T-cell (primary cell): Measurements from ENCODE around the gene SLC16A7. TPM values are rescaled to one million over a fixed set of nuclear protein-coding genes. Genes with fewer than 3 reads are reported as not detected.

Experiments used
- ATAC-seq, 4 experiments: fragments of 200-7000 bp in 3 of 4; fragments of 150-1000 bp in 1 of 4; cut with Tn5 transposase; replicated peaks in 1 of 4; 1 replicate in 3 of 4; 2 replicates in 1 of 4; pipeline ENCODE4 v1.10.0; 2021; ENCODE audit warnings: moderate library complexity in 3 of 4, mild to moderate bottlenecking in 2 of 4, moderate number of reproducible peaks in 1 of 4
- CTCF ChIA-PET, 2 donors: fragments of 300-600 bp; sonication (Branson Sonifier 250); formaldehyde crosslinking; loops; one replicate each; lab custom pipeline; 2022; ENCODE audit warnings: antibody characterized with exemption in 2 of 2; lab: Charles Lee
- POLR2A ChIA-PET, 2 donors: fragments of 300-600 bp; sonication (Branson Sonifier 250); formaldehyde crosslinking; loops; one replicate each; lab custom pipeline; 2022; ENCODE audit warnings: antibody characterized with exemption in 2 of 2; lab: Charles Lee
- DNase-seq, 35 experiments: peaks; one replicate each; pipeline versions ENCODE4 v3.0.0 to v3.0.0-alpha.2; 2013 to 2023
- H3K27ac ChIP-seq: one replicate; pipeline ENCODE4 v1.5.1; 2013; ENCODE audit warnings: low read length
- H3K27me3 ChIP-seq, 2 experiments: replicated peaks in 1 of 2; 1 replicate in 1 of 2; 2 replicates in 1 of 2; pipeline versions ENCODE4 v1.6.1 to v1.7.0; 2013; ENCODE audit warnings: low read length in 1 of 2, mixed read lengths in 1 of 2; ENCODE audit not compliant: control insufficient read depth in 2 of 2, insufficient read depth in 2 of 2; ENCODE audit errors: extremely low read depth in 1 of 2
- H3K36me3 ChIP-seq, 2 donors: 1 replicate in 1 of 2; 2 replicates in 1 of 2; pipeline versions ENCODE4 v1.6.1 to v1.7.0; 2013; ENCODE audit warnings: low read length in 1 of 2; ENCODE audit not compliant: control insufficient read depth in 2 of 2, insufficient read depth in 1 of 2; ENCODE audit errors: extremely low read depth in 1 of 2
- H3K4me1 ChIP-seq, 2 experiments: 1 replicate in 1 of 2; 2 replicates in 1 of 2; pipeline versions ENCODE4 v1.6.1 to v1.7.0; 2013; ENCODE audit warnings: low read length in 2 of 2, mixed read lengths in 1 of 2; ENCODE audit not compliant: insufficient read depth in 2 of 2, control insufficient read depth in 1 of 2; ENCODE audit errors: extremely low read depth in 1 of 2
- H3K4me3 ChIP-seq, 2 donors: 1 replicate in 1 of 2; 2 replicates in 1 of 2; pipeline versions ENCODE4 v1.5.1 to v1.7.0; 2013; ENCODE audit warnings: mild to moderate bottlenecking in 2 of 2, low read length in 1 of 2, moderate library complexity in 1 of 2; ENCODE audit not compliant: control insufficient read depth in 1 of 2; ENCODE audit errors: extremely low read depth in 1 of 2
- H3K9me3 ChIP-seq: 2 replicates; pipeline ENCODE4 v1.7.0; 2013
- H3K27ac Mint-ChIP-seq, 2 donors: one replicate each; pipeline ENCODE4 v1.8.0; 2020 to 2021; ENCODE audit warnings: mild to moderate bottlenecking in 2 of 2, mixed read lengths in 2 of 2
- H3K27me3 Mint-ChIP-seq, 2 donors: one replicate each; pipeline ENCODE4 v1.8.0; 2021 to 2022; ENCODE audit warnings: mixed read lengths in 2 of 2
- H3K36me3 Mint-ChIP-seq: one replicate; pipeline ENCODE4 v1.8.0; 2021; ENCODE audit warnings: mixed read lengths
- H3K4me1 Mint-ChIP-seq, 3 donors: one replicate each; pipeline ENCODE4 v1.8.0; 2020 to 2022; ENCODE audit warnings: mixed read lengths in 3 of 3, mild to moderate bottlenecking in 1 of 3
- H3K4me3 Mint-ChIP-seq, 3 donors: one replicate each; pipeline ENCODE4 v1.8.0; 2020 to 2022; ENCODE audit warnings: mild to moderate bottlenecking in 3 of 3, mixed read lengths in 3 of 3, moderate library complexity in 3 of 3
- H3K9me3 Mint-ChIP-seq, 3 donors: one replicate each; pipeline ENCODE4 v1.8.0; 2020 to 2022; ENCODE audit warnings: mixed read lengths in 3 of 3
- WGBS: methylation state at CpG from one replicate; pipeline ENCODE4 v1.1.5; 2013; ENCODE audit warnings: missing lambda C conversion rate; ENCODE audit not compliant: insufficient coverage; 5-methylcytosine and 5-hydroxymethylcytosine counted together
- total RNA-seq, 35 experiments: library from RNA in 6 of 35; stranded (reverse) in 6 of 35; fragments of 120-200 nt in 1 of 35; gene quantifications; one replicate each; pipeline versions ENCODE4 v1.2.1 to v1.2.4 and lab custom pipeline; 2013 to 2026

SLC16A7 gene
- total RNA-seq, 5 donors from 2014 or later (not counting 1 experiment from before 2014, with no cell fraction given): 43.3 to 54.6 (median 49.4) TPM

GRCh38 chr12:59689776-59690175 is 93.9 kb downstream of the SLC16A7 start:
- H3K9me3 ChIP-seq: no peaks in the 10 kb centered on the region
- H3K4me1 ChIP-seq: no peaks in the 10 kb centered on the region
- no peaks in the 10 kb centered on the region for H3K27me3 ChIP-seq
- Mint-ChIP-seq H3K27ac (no peak overlapping the region), H3K4me3 (no peak overlapping the region), H3K4me1 (peaks cover 13 to 30% (median 19%) of the 10 kb centered on the region in 3 donors), H3K9me3 (peaks cover 2 to 8% (median 4%) of the 10 kb centered on the region in 3 donors), H3K27me3 (no peaks in the 10 kb centered on the region), H3K36me3 (peaks cover 42% of the 10 kb centered on the region)
- no peak for DNase-seq
- ChIA-PET CTCF (no interaction called here), POLR2A (no interaction called here)
- WGBS: no CpG with 5 or more reads among the region's 2 CpGs
- no peak for ATAC-seq
- no peak overlapping the region for H3K27ac ChIP-seq
- no peak overlapping the region for H3K4me3 ChIP-seq
- peaks cover 0 to 2% of the 10 kb centered on the region in 2 donors for H3K36me3 ChIP-seq

- Mint-ChIP-seq H3K36me3 (peaks cover 28% of the 10 kb centered on the region), H3K9me3 (peaks cover 2 to 8% (median 4%) of the 10 kb centered on the region in 3 donors), H3K27me3 (no peaks in the 10 kb centered on the region), H3K4me3 (no peak overlapping the region), H3K4me1 (peaks cover 15 to 36% (median 22%) of the 10 kb centered on the region in 3 donors), H3K27ac (no peak overlapping the region)
- ChIA-PET CTCF (no interaction called here), POLR2A (no interaction called here)
- Histone ChIP-seq H3K27ac (no peak overlapping the region), H3K27me3 (no peaks in the 10 kb centered on the region), H3K9me3 (no peaks in the 10 kb centered on the region), H3K4me3 (no peak overlapping the region), H3K4me1 (no peaks in the 10 kb centered on the region), H3K36me3 (peaks cover 0 to 2% of the 10 kb centered on the region in 2 donors)
- ATAC-seq: no peak
- no peak for DNase-seq
- WGBS: no CpG with 5 or more reads among the region's 1 CpG
Measured at GRCh38 chr12:59695379-59695778, 99.5 kb downstream of the SLC16A7 start.

- H3K9me3 Mint-ChIP-seq: no peaks in the 10 kb centered on the region
- no peak overlapping the region for H3K4me3 Mint-ChIP-seq
- H3K27me3 Mint-ChIP-seq: no peaks in the 10 kb centered on the region
- H3K27ac Mint-ChIP-seq: no peak overlapping the region
- ChIA-PET POLR2A (no interaction called here), CTCF (no interaction called here)
- DNase-seq: no peak
- peaks cover 9 to 26% (median 22%) of the 10 kb centered on the region in 3 donors for H3K4me1 Mint-ChIP-seq
- Histone ChIP-seq H3K9me3 (no peaks in the 10 kb centered on the region), H3K27me3 (no peaks in the 10 kb centered on the region), H3K4me1 (no peaks in the 10 kb centered on the region), H3K36me3 (no peaks in the 10 kb centered on the region), H3K27ac (no peak overlapping the region), H3K4me3 (no peak overlapping the region)
- 93% methylated on average over 2 of the region's 4 CpGs for WGBS
- peaks cover 7% of the 10 kb centered on the region for H3K36me3 Mint-ChIP-seq
- no peak for ATAC-seq
Measured at GRCh38 chr12:59698600-59698999, 102.8 kb downstream of the SLC16A7 start.

GRCh38 chr12:59699421-59700152 is 103.8 kb downstream of the SLC16A7 start:
- no peaks in the 10 kb centered on the region for H3K27me3 ChIP-seq
- Mint-ChIP-seq H3K27me3 (no peaks in the 10 kb centered on the region), H3K36me3 (peaks cover 3% of the 10 kb centered on the region), H3K9me3 (no peaks in the 10 kb centered on the region), H3K4me1 (peaks cover 7 to 22% (median 18%) of the 10 kb centered on the region in 3 donors), H3K27ac (no peak overlapping the region), H3K4me3 (no peak overlapping the region)
- DNase-seq (no peak), ATAC-seq (no peak)
- no peaks in the 10 kb centered on the region for H3K9me3 ChIP-seq
- H3K36me3 ChIP-seq: no peaks in the 10 kb centered on the region
- no peak overlapping the region for H3K4me3 ChIP-seq
- ChIA-PET POLR2A (no interaction called here), CTCF (interaction anchor here in 1 of 2 donors (0.8 kb wide), 1 partner anchor 108 kb away, joined by 3 read pairs; no protein-coding TSS in a partner anchor)
- no peaks in the 10 kb centered on the region for H3K4me1 ChIP-seq
- WGBS: no CpG with 5 or more reads among the region's 2 CpGs
- H3K27ac ChIP-seq: no peak overlapping the region

GRCh38 chr12:59700153-59700450 is 104.3 kb downstream of the SLC16A7 start:
- Histone ChIP-seq H3K27me3 (no peaks in the 10 kb centered on the region), H3K36me3 (peaks cover 0 to 5% of the 10 kb centered on the region in 2 donors), H3K27ac (no peak overlapping the region), H3K9me3 (no peaks in the 10 kb centered on the region), H3K4me1 (no peaks in the 10 kb centered on the region), H3K4me3 (no peak overlapping the region)
- WGBS: no CpG with 5 or more reads among the region's 1 CpG
- H3K27ac Mint-ChIP-seq: no peak overlapping the region
- ATAC-seq (no peak), DNase-seq (no peak)
- no peak overlapping the region for H3K4me3 Mint-ChIP-seq
- no peaks in the 10 kb centered on the region for H3K27me3 Mint-ChIP-seq
- POLR2A ChIA-PET: no interaction called here
- CTCF ChIA-PET: interaction anchor here in 1 of 2 donors (0.8 kb wide), 1 partner anchor 108 kb away, joined by 3 read pairs; no protein-coding TSS in a partner anchor
- H3K9me3 Mint-ChIP-seq: no peaks in the 10 kb centered on the region
- H3K4me1 Mint-ChIP-seq: peaks cover 7 to 22% (median 17%) of the 10 kb centered on the region in 3 donors
- H3K36me3 Mint-ChIP-seq: peaks cover 3% of the 10 kb centered on the region

- CTCF ChIA-PET: no interaction called here
- POLR2A ChIA-PET: no interaction called here
- Mint-ChIP-seq H3K4me1 (peaks cover 8 to 14% (median 14%) of the 10 kb centered on the region in 3 donors), H3K9me3 (no peaks in the 10 kb centered on the region), H3K36me3 (peaks cover 52% of the 10 kb centered on the region), H3K27ac (no peak overlapping the region), H3K27me3 (no peaks in the 10 kb centered on the region), H3K4me3 (no peak overlapping the region)
- Histone ChIP-seq H3K4me1 (no peaks in the 10 kb centered on the region), H3K9me3 (no peaks in the 10 kb centered on the region), H3K36me3 (peaks cover 0 to 7% of the 10 kb centered on the region in 2 donors), H3K27ac (no peak overlapping the region), H3K27me3 (no peaks in the 10 kb centered on the region), H3K4me3 (no peak overlapping the region)
- no peak for ATAC-seq
- no peak for DNase-seq
Measured at GRCh38 chr12:59708064-59708463, 112.2 kb downstream of the SLC16A7 start.
